Stimulated activated naive CD8-positive, alpha-beta T cell treated with anti-CD3 and anti-CD28 coated beads, Interleukin-15, Interleukin-2, amounts not matched to agents 100 ng/mL and 50 ng/mL, for 24 hours (primary cell): ENCODE data around the gene OR52N2.
A peak's percentile ranks its signal among the peaks of the same experiment; 100 is the strongest.

Experiments used
- H3K27ac Mint-ChIP-seq: one replicate; pipeline ENCODE4 v1.8.0; 2021; ENCODE audit warnings: mild to moderate bottlenecking, mixed read lengths
- H3K27me3 Mint-ChIP-seq: one replicate; pipeline ENCODE4 v1.8.0; 2021; ENCODE audit warnings: mixed read lengths
- H3K36me3 Mint-ChIP-seq: one replicate; pipeline ENCODE4 v1.8.0; 2021; ENCODE audit warnings: low read depth, mixed read lengths
- H3K4me1 Mint-ChIP-seq: one replicate; pipeline ENCODE4 v1.8.0; 2021; ENCODE audit warnings: low read depth, mixed read lengths
- H3K4me3 Mint-ChIP-seq: one replicate; pipeline ENCODE4 v1.8.0; 2021; ENCODE audit warnings: mild to moderate bottlenecking, mixed read lengths
- H3K9me3 Mint-ChIP-seq: one replicate; pipeline ENCODE4 v1.8.0; 2021; ENCODE audit warnings: mixed read lengths

The OR52N2 gene

GRCh38 chr11:5808500-5809121 lies at the start of gene OR52N2:
TSS of gene OR52N2 (plus strand) at chr11:5808924. CDS start at chr11:5820336, 11,412 bp downstream.
- Mint-ChIP-seq H3K27ac (peak within 1 kb of the TSS; percentile 27), H3K4me3 (peak within 1 kb of the TSS; percentile 86), H3K36me3 (no peaks in the 10 kb centered on the region), H3K9me3 (no peaks in the 10 kb centered on the region), H3K4me1 (peaks cover 6% of the 10 kb centered on the region), H3K27me3 (peaks cover 23% of the 10 kb centered on the region)

- H3K27ac Mint-ChIP-seq = no peak overlapping the region
- no peaks in the 10 kb centered on the region for H3K4me1 Mint-ChIP-seq
- H3K4me3 Mint-ChIP-seq = no peak overlapping the region
These were observed 41.7 kb upstream of the OR52N2 start for GRCh38 chr11:5767056-5767455.

GRCh38 chr11:5783255-5783654 lies 25.5 kb upstream of the OR52N2 start, which contains the start of gene OR52N5:
TSS of gene OR52N5 (minus strand) at chr11:5783355. CDS start at chr11:5778634, 4,721 bp downstream.
- H3K9me3 Mint-ChIP-seq = no peaks in the 10 kb centered on the region

More at GRCh38 chr11:5767056-5767455, 41.7 kb upstream of the OR52N2 start:
- H3K27me3 Mint-ChIP-seq = no peaks in the 10 kb centered on the region
- H3K36me3 Mint-ChIP-seq = no peaks in the 10 kb centered on the region
- H3K9me3 Mint-ChIP-seq = no peaks in the 10 kb centered on the region

GRCh38 chr11:5791165-5791564 lies 17.6 kb upstream of the OR52N2 start, which contains the start of gene OR52N1:
TSS of gene OR52N1 (minus strand) at chr11:5791265. CDS start at chr11:5788816, 2,449 bp downstream.
- Mint-ChIP-seq H3K27me3 (peaks cover 12% of the 10 kb centered on the region), H3K4me1 (no peaks in the 10 kb centered on the region), H3K9me3 (no peaks in the 10 kb centered on the region), H3K27ac (no peak within 1 kb of the TSS), H3K36me3 (no peaks in the 10 kb centered on the region), H3K4me3 (no peak within 1 kb of the TSS)

More at GRCh38 chr11:5783255-5783654, 25.5 kb upstream of the OR52N2 start, which contains the start of gene OR52N5:
- Mint-ChIP-seq H3K27ac (no peak within 1 kb of the TSS), H3K4me1 (no peaks in the 10 kb centered on the region), H3K4me3 (no peak within 1 kb of the TSS), H3K36me3 (no peaks in the 10 kb centered on the region), H3K27me3 (peaks cover 25% of the 10 kb centered on the region)

GRCh38 chr11:5796541-5796940 lies 12.2 kb upstream of the OR52N2 start:
- Mint-ChIP-seq H3K4me3 (no peak overlapping the region), H3K27ac (no peak overlapping the region), H3K27me3 (peaks cover 30% of the 10 kb centered on the region)

GRCh38 chr11:5803982-5804381 lies 4.7 kb upstream of the OR52N2 start:
- Mint-ChIP-seq H3K4me3 (no peak overlapping the region), H3K4me1 (peaks cover 2% of the 10 kb centered on the region), H3K27ac (no peak overlapping the region), H3K9me3 (peaks cover 6% of the 10 kb centered on the region), H3K36me3 (peaks cover 5% of the 10 kb centered on the region), H3K27me3 (peaks cover 24% of the 10 kb centered on the region)

More at GRCh38 chr11:5796541-5796940, 12.2 kb upstream of the OR52N2 start:
- H3K36me3 Mint-ChIP-seq = no peaks in the 10 kb centered on the region
- H3K9me3 Mint-ChIP-seq = no peaks in the 10 kb centered on the region
- no peaks in the 10 kb centered on the region for H3K4me1 Mint-ChIP-seq

- Mint-ChIP-seq H3K4me3 (no peak overlapping the region), H3K27ac (no peak overlapping the region), H3K4me1 (peaks cover 6% of the 10 kb centered on the region)
These were observed 1.1 kb upstream of the OR52N2 start for GRCh38 chr11:5807580-5807979.

GRCh38 chr11:5809122-5809519 lies 397 bp downstream of the OR52N2 start:
- Mint-ChIP-seq H3K36me3 (no peaks in the 10 kb centered on the region), H3K9me3 (no peaks in the 10 kb centered on the region), H3K27ac (peak overlapping the region; percentile 9), H3K4me1 (peaks cover 6% of the 10 kb centered on the region), H3K27me3 (peaks cover 22% of the 10 kb centered on the region), H3K4me3 (peak overlapping the region; percentile 86)

More at GRCh38 chr11:5807580-5807979, 1.1 kb upstream of the OR52N2 start:
- Mint-ChIP-seq H3K27me3 (peaks cover 31% of the 10 kb centered on the region), H3K36me3 (peaks cover 5% of the 10 kb centered on the region), H3K9me3 (peaks cover 6% of the 10 kb centered on the region)

GRCh38 chr11:5809905-5810795 lies 1.4 kb downstream of the OR52N2 start:
- Mint-ChIP-seq H3K27ac (no peak overlapping the region), H3K36me3 (no peaks in the 10 kb centered on the region)

GRCh38 chr11:5815534-5815933 lies 6.8 kb downstream of the OR52N2 start:
- Mint-ChIP-seq H3K36me3 (no peaks in the 10 kb centered on the region), H3K4me3 (no peak overlapping the region), H3K27me3 (peaks cover under 1% of the 10 kb centered on the region), H3K9me3 (no peaks in the 10 kb centered on the region), H3K4me1 (peaks cover 21% of the 10 kb centered on the region), H3K27ac (no peak overlapping the region)

More at GRCh38 chr11:5809905-5810795, 1.4 kb downstream of the OR52N2 start:
- Mint-ChIP-seq H3K27me3 (peaks cover 18% of the 10 kb centered on the region), H3K4me1 (peaks cover 13% of the 10 kb centered on the region), H3K9me3 (no peaks in the 10 kb centered on the region), H3K4me3 (no peak overlapping the region)

- Mint-ChIP-seq H3K36me3 (no peaks in the 10 kb centered on the region), H3K27me3 (no peaks in the 10 kb centered on the region), H3K9me3 (no peaks in the 10 kb centered on the region), H3K27ac (no peak overlapping the region), H3K4me1 (peaks cover 21% of the 10 kb centered on the region), H3K4me3 (peak overlapping the region; percentile 42)
These were observed 9.6 kb downstream of the OR52N2 start for GRCh38 chr11:5818245-5818886.

- Mint-ChIP-seq H3K36me3 (no peaks in the 10 kb centered on the region), H3K27ac (no peak overlapping the region), H3K27me3 (peaks cover 9% of the 10 kb centered on the region), H3K4me1 (no peaks in the 10 kb centered on the region), H3K9me3 (no peaks in the 10 kb centered on the region), H3K4me3 (no peak overlapping the region)
These were observed 22.6 kb downstream of the OR52N2 start for GRCh38 chr11:5831196-5831829.

- H3K27ac Mint-ChIP-seq = no peak overlapping the region
- no peak overlapping the region for H3K4me3 Mint-ChIP-seq
- no peaks in the 10 kb centered on the region for H3K4me1 Mint-ChIP-seq
- H3K36me3 Mint-ChIP-seq = no peaks in the 10 kb centered on the region
- no peaks in the 10 kb centered on the region for H3K9me3 Mint-ChIP-seq
- peaks cover 20% of the 10 kb centered on the region for H3K27me3 Mint-ChIP-seq
These were observed 24.7 kb downstream of the OR52N2 start for GRCh38 chr11:5833446-5833845.

- Mint-ChIP-seq H3K36me3 (no peaks in the 10 kb centered on the region), H3K27ac (no peak overlapping the region), H3K27me3 (peaks cover 28% of the 10 kb centered on the region), H3K4me1 (no peaks in the 10 kb centered on the region), H3K4me3 (no peak overlapping the region), H3K9me3 (no peaks in the 10 kb centered on the region)
These were observed 29.0 kb downstream of the OR52N2 start for GRCh38 chr11:5837695-5838094.
